Lower leg skin (tissue), 3 donors: ENCODE measurements around the gene DPY30.

Experiments used
- CTCF ChIP-seq, 3 donors: fragments of 450-650 bp; IDR thresholded peaks; one replicate each; pipeline ENCODE4 v1.5.1; 2016; ENCODE audit warnings: antibody characterized with exemption in 3 of 3, mild to moderate bottlenecking in 3 of 3, moderate library complexity in 2 of 3
- POLR2A ChIP-seq, 2 donors: fragments of 450-650 bp; IDR thresholded peaks; one replicate each; pipeline ENCODE4 v1.6.1; 2016 to 2017; ENCODE audit warnings: antibody characterized with exemption in 2 of 2, mild to moderate bottlenecking in 1 of 2, moderate library complexity in 1 of 2

GRCh38 chr2:32067549-32067948 lies 27.9 kb upstream of the DPY30 start:
- no peak for TF ChIP-seq CTCF (IDR thresholded peaks at IDR 0.05)
- no peak for TF ChIP-seq POLR2A (IDR thresholded peaks at IDR 0.05)
